Fibroblast of lung (primary cell): ENCODE measurements around the gene PRKAB2.

Source experiments
- EZH2 ChIP-seq: IDR thresholded peaks from 2 replicates; pipeline ENCODE4 v1.5.1; 2012; ENCODE audit warnings: low read length, control low read depth, mild to moderate bottlenecking; ENCODE audit errors: missing control alignments
- TF ChIP-seq, protein P1 (sequence below), 2 donors: IDR thresholded peaks in 1 of 2; conservative IDR thresholded peaks in 1 of 2; 1 replicate in 1 of 2; 2 replicates in 1 of 2; pipeline ENCODE4 v1.5.1; 2011 to 2012; ENCODE audit warnings: low read length in 2 of 2, control low read depth in 1 of 2, inconsistent platforms in 1 of 2, low read depth in 1 of 2, mild to moderate bottlenecking in 1 of 2

- TF ChIP-seq, protein P1, sequence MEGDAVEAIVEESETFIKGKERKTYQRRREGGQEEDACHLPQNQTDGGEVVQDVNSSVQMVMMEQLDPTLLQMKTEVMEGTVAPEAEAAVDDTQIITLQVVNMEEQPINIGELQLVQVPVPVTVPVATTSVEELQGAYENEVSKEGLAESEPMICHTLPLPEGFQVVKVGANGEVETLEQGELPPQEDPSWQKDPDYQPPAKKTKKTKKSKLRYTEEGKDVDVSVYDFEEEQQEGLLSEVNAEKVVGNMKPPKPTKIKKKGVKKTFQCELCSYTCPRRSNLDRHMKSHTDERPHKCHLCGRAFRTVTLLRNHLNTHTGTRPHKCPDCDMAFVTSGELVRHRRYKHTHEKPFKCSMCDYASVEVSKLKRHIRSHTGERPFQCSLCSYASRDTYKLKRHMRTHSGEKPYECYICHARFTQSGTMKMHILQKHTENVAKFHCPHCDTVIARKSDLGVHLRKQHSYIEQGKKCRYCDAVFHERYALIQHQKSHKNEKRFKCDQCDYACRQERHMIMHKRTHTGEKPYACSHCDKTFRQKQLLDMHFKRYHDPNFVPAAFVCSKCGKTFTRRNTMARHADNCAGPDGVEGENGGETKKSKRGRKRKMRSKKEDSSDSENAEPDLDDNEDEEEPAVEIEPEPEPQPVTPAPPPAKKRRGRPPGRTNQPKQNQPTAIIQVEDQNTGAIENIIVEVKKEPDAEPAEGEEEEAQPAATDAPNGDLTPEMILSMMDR (conservative IDR thresholded peaks at IDR 0.05 in 1 of 2, IDR thresholded peaks at IDR 0.05 in 1 of 2; ENCODE audit: low read depth in 1 of 2, low read length in 2 of 2): no peak
- TF ChIP-seq EZH2: no peak
Measured at GRCh38 chr1:147169840-147170674, 2.2 kb downstream of the PRKAB2 start.
